ENCODE results near the gene HOXC12.
A peak's percentile ranks its signal among the peaks of the same experiment; 100 is the strongest.

The HOXC12 gene

DNA sequence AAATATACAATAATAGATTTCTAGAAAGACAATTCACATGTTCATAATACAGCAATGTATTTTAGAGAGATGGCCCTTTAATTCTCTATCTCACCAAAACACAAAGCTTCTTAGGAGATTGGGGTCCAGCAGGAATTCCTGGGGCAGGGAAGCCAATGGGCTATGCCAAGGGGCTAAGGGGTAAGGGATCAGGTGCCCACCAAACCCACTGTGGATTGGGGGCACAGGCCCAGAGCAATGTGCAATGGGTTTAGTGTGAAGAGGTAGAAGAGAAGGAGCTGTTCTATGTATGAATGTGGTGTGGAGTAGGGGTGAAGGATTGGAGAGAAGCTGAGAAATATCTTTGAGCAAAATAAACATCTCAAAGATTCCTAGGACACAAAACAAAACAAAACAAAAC lies 13.5 kb upstream of the HOXC12 start:
- no peak for DNase-seq

DNA sequence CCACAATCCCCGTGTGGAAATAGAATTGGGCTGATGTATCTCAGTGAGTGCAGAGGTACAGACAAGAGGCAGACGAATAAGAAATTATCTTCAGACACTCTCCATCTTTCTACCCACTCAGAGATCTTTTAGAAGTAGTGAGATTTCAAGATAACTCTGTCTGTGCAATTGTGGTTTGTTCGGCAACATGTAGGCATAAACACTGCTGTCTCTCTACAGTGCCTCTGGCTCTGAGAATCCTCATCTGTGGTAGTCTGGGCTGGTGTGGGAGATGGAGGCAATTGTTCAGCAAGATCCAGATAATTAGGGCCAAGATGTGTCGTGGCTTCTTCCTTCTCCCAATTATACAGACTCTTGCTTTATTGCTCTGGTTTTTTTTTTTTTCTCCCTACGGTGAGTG lies 13.0 kb upstream of the HOXC12 start:
- DNase-seq, result no peak

DNA sequence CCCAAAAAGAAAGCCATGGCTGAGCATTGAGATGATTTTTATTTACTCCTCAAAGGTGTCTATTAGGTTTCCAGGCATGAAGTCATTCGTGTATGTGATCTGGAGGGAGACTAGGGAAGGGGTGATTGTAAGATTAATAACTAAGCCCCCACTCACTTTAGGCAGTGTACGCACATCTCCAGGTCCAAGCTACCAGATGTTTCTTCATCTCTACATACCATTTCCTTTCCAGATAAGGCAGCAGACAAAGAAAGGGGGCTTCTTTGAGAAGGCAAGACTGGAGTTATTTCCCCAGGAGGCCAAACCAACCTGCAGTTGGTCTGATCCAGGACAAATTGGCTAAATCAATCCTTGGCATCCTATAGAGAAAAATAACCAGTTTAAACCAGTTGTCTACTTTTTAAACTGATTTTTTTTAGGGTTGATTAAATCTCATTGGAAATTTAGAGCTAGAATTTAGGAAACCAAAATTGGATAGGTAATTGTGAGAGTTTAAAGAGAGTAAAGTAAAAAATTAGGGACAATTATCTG lies 12.2 kb upstream of the HOXC12 start:
- DNase-seq, result no peak

DNA sequence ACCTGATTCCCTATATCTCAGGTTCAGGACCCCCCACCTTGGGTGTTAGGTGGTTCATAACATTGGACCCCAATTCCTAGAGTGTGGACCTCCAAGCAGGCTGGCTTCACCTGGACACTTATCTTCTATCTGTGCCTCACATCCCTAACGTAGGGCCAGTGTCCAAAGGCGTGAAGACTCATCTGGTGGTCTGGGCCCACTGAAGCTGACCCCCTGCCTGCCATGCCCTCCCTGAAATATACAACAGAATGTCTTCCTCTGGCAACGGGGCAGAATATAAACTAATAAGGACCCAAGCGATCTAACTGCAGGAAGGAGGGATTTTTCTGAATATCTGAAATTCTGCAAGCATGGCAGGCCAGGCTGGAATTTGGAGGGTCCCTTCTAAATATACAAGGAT lies 10.5 kb upstream of the HOXC12 start:
- no peak for DNase-seq

DNA sequence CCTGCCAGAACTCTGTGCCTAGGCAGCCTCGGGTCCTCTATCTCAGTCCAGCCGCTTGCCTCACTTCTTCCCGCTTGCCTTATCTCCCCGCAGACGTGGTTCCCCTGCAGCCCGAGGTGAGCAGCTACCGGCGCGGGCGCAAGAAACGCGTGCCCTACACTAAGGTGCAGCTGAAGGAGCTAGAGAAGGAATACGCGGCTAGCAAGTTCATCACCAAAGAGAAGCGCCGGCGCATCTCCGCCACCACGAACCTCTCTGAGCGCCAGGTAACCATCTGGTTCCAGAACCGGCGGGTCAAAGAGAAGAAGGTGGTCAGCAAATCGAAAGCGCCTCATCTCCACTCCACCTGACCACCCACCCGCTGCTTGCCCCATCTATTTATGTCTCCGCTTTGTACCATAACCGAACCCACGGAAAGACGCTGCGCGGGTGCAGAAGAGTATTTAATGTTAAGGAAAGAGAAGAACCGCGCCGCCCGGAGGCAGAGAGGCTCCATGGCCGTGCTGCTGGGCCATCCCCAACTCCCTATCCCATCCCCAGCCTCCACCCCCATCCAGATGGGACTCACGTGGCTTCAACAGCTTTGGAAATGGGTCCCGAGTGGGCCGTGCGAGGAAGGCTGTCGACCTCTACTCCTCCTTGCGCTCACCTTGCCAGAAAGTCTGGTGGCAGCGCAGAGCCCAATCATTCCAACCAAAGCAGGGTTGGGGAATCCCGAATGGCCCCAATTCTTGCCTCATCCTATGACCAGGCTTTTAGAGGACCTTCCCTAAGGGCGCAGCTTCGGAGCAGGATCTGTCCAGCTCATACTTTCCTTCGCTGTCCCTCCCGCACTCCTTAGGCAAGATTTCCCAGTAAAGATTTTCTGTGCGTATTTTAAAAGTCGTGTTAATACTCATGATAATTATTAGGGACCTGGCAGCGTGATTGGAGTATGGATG lies 9.5 kb upstream of the HOXC12 start:
- DNase-seq, result no peak

DNA sequence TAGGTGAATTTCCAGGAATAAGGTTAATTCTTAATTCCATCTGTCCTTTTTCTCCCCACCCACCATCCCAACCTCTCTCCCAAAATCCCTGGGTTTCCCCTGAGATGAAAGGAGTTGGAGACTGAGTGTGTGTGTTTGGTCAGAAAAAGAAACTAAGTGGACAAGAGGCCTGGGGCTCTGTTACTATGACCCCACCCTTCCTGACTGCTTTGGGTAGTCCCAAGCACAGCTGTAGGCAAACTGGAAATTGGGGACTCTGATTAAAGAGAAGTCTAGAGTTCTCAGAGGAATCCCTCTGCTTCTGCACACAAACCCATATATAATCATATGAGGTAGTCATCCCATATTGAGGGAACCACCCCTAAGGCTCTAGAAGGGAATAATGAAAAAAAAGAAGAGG lies 7.0 kb upstream of the HOXC12 start:
- no peak for DNase-seq

DNA sequence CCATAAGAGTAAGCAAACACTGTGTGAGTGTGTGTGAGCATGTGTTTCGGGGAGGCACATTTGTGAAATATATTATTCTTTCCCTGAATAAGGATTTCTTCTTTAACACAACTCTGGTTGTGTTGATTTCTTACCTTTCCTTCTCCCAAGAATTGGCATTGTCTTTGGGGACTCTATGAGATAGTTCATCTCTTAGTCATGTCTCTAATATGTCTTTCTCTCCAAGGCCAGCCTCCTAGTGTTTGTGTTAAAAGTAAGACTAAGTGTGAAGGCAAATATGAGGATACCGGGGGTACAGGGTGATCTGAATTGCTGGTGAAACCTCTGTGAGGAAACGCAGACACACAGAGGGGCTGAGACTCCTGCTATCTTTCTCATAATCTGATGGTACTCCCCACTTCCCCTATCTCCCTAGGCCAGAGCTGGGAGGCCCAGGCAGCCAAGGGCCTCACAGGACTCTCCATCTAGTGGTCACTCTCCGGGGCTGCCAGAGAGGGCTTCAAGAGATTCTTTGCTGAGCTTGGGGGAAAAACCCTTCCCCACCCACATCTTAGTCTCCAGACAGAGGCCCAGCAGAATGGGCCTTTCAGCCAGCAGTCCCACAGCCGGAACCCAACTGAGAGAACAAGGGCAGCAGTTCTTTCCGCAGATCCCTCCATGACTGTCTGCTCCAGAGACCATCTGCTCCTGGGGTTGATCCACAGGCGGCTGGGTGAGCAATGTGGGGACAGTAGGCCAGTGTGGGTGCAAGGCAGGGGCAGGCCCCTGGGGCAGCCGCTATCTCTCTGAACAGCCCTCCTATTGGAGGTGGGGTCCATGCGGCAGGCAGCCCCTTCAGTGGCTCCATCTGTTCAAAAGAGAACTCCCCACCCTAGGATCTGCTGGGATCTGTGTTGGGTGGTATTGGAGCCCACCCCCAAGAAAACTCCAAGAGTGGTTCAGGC lies 5.8 kb upstream of the HOXC12 start:
- no peak for DNase-seq

DNA sequence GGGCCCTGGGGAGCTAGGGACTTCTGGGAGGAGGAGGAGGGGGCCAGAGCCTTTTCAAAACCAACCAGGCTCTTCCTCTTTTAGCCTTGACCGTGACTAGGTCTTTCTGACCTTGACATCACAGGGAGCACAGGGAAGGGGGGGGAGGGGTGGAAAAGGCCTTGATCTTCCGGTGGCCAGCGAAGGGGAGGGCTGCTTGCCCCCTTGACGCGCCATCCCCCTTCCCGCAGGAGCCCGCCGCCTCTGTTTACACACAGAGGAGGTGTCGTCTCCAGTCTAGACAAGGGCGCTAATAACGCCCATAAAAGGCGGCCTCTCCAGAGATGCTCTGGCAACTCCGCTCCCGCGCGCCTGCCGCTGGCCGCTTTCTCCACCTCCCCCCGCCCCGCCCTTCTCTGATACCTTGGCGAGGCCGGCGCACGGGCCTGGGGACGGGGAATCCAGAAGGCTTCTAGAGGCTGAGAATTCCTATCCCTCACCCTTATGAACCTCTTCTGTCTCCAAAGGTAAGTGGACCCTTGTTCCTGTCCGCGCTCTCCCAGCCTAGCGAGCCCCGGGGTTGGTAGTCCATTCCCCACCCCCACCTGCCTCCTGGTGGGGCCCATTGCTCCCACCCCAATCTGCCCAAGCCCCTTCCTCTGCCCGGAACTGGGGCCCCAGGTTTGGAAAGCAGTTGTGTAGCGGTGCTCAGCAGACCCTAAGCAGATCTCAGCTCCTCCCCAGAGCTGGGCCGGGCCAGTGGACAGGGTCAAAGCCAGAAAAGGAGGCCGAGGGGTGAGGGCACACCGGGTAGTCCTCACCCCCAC lies 4.9 kb upstream of the HOXC12 start:
- DNase-seq, result no peak

DNA sequence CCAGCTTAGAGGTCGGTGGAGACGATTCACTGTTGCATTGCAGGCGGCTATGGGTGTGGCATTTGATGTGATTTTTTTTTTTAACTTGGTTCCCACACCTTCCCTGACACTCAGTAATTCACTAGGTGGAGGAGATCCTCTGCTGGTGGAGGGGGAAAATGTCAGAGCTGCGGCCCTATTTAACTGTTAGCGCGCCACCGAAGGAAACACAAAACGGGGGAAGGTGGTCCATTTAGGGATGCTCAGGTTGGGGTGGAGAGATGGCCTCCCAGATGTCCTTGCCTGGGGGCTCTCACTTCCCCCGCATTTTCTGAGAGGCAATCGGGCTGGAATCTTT lies 4.3 kb upstream of the HOXC12 start:
- no peak for DNase-seq

DNA sequence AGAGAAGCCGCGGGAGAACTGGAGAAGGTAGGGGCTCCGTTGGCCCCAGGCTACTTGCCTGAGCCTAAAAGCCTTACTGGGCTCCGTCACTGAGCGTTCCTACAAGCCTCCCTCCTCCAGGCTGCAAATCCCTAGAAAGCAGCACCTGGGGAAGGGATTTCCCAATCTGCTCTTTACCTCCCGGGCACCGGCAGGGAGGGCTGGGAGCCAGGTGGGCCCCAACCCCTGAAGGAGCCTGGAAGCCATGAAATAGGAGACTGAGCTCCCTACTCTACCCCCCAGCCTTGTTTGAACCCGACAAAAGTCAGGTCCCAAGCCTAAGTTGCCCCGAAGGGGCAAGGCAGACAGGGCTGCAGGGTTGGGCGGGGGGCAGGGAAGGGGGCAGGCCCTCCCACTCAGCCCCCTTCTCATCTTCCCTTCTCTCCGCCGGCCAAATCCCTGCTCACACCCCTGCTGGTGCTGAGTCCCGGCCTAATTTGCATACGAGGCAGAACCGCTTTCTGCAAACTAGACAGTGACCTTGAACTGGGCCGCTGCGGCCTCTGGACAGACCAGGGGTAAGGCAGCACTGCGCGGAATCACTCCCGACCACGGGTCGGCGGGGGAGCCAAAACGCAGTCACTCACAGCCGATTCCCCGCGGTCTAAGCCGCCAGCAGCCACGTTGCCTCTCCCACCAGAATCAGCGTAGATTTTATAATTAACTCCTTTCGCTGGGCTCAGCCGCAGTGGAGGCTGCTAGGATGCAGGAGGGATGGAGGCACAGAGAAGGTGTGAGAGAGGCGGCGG lies 3.7 kb upstream of the HOXC12 start:
- no peak for DNase-seq

DNA sequence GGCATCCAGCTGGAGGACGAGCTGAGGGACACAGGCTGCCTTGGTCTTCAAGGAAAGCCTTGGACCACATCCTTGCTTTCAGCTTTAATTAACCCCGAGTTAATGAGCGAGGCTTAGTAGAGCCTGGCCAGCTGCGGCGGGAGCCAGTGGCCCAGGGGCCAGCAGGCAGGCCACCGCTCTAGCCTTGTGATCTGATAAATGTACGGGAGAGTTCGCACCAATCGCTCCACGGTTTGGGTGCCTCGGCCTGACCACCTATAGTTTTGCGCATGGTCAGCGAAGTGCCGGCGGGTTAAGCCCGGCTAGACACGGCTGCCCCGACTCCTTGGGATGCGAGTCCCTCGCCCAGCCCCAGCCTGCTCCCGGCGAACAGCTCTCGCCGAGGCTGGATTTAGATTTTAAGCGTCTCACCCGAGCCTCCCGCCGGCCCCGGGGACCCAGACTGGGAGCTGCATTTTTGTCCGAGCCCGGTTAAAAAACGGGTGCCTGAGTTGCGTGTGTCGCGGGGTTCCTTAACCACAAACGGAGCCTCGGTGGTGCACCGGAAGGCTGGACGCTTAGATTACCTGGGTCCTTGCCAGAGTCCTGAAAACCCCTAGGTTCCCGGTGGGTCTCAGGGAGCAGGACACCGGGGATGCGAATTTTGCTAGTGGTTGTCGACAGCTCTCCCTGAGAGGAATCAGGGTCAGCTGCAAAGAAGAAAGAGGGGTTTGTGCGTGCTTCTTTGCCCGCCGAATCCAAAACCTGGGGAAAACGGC lies 2.9 kb upstream of the HOXC12 start:
- no peak for DNase-seq

DNA sequence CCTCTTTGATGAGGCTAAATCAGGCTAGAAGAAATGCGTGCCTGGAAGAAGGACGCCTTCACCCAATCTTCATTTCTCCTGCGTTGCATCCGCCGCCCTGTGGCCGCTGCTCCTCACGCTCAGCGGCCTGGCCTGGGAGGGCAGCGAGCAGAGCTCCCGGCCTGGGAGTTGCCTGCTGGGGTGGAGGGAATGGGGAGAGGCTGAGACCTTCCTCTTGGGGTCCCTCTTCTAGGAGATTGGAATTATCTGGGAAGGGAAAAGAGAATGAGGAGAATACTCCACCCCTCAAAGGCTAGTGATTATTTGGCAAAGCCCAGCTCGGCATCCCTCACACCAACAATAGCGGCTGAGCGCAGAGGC lies 2.4 kb upstream of the HOXC12 start:
- DNase-seq, result no peak

DNA sequence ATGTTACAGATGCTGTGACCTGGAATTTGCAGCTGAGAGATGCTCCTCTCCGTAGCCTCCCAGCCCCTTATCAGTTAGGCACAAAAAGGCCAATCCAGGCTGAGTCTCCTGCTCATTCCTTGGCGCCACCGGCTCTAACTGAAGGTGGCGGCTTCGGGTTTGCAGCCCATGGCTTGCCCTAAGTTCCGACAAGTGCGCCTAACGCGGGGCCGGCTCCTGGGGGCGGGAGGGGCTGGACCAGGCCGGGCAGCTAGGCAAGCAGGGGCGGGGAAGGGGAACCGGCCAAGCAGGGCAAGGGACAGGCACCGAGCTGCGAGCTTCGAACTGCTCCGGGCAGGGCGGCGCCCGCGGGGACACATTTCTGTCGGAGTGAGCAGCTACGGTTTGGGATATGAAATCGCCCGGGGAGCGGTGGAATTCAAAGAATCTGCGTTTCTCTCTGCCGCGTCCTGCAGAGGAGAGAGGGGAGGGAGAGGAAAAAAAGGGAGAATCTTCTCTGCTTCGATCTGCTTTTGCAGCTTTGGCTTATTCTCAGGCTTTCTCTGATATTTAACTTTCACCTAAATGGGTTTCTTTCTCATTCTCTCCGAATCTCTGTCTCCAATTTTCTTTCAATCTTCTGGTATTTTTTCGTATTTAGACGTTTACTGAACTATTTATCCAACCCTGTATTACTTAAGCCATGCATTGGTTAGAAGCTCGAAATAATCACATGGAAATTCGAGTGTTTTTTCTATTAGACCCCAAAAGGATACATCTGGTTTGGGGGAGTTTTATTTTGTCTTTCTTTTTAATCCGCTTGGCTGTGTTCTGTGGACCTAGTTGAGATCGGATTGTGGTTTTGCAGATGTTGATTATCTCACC lies 1.6 kb upstream of the HOXC12 start:
- no peak for DNase-seq

DNA sequence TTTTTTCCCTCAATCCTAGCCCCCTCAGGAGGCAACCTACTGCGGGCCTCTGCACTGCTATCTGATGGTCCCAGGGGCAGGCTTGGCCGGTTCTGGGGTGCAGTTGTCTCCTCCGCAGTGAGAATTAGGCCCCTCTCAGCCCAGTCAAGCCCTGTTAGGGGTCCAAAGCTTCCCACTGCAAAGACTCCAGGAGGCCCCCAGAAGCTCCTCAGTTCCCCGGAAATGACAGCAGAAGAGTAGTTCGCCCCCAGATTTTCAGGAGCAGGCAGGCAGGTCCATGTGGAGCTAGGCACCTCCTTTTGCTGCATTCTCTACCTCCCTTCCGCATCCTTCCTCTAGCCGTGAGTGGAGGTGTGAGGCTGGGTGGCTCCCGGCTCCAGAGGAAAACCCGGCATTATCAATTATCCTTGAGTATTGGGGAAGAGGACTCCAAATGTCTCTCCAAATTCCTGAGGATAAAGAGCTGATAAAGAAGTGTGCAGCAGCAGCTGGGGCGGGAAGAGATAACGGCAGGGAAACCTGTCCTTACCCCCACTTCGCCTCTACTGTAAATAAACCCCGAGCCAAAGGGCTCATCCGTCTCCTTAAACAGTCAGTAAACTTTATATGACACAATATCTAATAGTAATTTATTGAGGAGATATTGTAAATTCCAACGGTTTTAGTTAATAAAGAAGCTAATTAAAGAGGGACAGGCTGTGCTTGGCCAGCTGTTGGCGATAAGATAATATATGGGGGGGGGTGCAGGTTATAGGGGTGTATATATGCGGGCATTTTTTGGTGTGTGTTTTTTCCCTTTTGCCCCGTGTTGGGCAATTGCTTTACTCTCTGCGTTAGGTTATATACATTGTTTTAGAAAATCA lies 641 bp upstream of the HOXC12 start:
- DNase-seq, result no peak

DNA sequence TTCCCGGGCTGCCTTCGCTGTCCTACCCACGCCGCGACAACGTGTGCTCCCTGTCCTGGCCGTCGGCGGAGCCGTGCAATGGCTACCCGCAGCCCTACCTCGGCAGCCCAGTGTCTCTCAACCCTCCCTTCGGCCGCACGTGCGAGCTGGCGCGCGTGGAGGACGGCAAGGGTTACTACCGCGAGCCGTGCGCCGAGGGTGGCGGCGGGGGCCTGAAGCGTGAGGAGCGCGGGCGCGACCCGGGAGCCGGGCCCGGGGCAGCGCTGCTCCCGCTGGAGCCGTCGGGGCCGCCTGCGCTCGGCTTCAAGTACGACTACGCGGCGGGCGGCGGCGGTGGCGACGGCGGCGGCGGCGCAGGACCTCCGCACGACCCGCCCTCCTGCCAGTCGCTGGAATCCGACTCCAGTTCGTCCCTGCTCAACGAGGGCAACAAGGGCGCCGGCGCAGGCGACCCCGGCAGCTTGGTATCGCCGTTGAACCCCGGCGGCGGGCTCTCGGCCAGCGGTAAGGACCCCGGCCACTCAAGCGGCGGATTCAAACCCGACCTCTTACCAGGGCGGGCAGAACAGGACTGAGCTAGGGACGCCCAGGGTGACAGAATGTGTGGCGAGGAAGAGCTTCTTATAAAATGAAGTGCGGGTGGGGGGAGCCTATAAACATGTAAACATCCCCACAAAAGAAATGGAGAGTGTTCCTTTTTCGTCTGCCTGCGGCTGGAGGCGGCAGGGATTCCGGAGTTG lies 503 bp downstream of the HOXC12 start:
- no peak for DNase-seq

DNA sequence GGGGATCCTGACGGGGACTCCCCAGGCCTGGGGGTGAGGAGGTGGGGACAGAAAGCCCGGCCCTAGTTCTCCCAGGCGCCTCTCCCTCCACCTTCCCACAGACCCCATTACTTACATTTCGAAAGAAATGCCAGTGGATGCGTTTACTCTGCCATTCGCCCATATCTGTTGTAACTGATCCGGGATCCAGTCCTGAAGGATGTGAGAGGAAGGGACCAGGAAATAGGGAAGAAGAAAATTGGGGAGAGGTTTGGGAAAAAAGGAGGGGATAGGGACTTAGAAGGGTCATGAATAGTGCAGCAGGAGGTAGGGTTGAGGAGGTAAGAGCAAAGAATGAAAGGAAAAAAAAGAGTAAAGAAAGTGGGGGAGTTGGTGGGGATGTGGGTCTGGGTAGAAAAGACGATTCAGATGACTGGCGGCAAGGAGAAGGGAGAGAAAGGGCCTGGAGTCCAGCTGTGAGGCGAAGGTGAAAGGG lies 1.1 kb downstream of the HOXC12 start:
- no peak for DNase-seq

DNA sequence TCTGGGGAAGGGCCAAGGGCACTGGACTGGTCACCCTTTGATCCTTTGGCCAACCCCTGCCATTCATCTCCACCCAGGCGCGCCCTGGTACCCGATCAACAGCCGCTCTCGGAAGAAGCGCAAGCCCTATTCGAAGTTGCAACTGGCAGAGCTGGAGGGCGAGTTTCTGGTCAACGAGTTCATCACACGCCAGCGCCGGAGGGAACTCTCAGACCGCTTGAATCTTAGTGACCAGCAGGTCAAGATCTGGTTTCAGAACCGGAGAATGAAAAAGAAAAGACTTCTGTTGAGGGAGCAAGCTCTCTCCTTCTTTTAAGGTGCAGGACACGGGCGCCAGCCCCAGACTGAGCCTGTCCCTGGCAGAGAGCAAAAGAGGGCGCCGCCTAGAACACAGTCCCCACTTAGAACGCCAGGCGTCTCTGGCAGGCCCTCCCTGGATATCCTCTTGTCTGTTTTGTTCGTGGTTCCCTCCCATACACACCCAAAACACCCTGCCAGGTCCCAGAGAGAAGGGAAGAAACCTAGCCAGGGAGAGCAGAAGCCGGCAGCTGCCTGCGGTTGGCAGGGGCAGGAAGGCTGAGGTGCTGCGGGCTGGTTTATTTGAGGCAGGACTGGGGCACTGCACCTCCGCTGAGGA lies 1.7 kb downstream of the HOXC12 start:
- peak; percentile 37 for DNase-seq
